GM12801 (cell line): ENCODE results near the gene DTL.

Experiments
- CTCF ChIP-seq: IDR thresholded peaks from one replicate; pipeline ENCODE4 v1.5.1; 2011; ENCODE audit warnings: control low read depth; ENCODE audit not compliant: insufficient read length; ENCODE audit errors: extremely low read depth

The DTL gene

DNA sequence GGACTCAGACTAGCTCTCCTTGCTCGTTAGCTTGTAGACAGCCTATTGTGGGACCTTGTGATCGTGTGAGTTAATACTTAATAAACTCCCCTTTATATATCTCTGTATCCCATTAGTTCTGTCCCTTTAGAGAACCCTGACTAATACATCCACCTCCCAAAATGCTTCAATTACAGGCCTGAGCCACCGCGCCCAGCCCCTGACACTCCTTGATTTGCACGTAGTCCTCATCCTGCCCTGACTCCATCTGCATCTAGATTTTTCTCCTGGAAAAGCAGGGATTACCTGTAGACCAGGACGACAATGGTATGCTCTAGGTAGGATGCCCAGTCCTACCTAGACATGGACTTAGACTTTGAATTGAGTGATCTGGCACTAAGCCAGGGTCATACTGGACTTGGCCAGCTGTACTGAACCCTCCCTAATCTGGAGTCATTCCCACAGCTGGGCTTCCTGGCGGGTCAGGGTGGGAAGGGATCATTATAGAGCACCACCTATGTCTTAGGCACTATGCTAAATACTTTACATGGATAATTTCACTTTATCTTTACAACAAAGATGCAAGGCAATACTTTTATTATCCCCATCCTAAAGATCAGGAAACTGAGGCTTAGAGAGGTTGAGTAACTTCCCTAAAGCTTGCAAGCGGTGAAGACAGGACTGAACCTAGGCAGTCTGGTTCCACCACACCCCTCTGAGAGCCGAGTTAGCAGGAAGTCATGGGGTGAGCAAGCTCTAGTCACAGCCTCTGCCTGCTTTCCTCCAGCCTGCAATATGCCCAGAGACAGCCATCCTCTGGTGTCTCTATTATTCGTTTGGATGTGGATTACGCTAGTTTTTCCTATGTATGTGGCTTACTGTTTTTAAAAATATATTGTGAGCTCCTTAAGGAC is 89.4 kb downstream of the DTL start:
- TF ChIP-seq CTCF = no peak

GRCh38 chr1:212125654-212126053 is 90.1 kb downstream of the DTL start:
- TF ChIP-seq CTCF = no peak

GRCh38 chr1:212127221-212127620 is 91.7 kb downstream of the DTL start:
- TF ChIP-seq CTCF = no peak

GRCh38 chr1:212129781-212130180 is 94.2 kb downstream of the DTL start:
- TF ChIP-seq CTCF = no peak

DNA sequence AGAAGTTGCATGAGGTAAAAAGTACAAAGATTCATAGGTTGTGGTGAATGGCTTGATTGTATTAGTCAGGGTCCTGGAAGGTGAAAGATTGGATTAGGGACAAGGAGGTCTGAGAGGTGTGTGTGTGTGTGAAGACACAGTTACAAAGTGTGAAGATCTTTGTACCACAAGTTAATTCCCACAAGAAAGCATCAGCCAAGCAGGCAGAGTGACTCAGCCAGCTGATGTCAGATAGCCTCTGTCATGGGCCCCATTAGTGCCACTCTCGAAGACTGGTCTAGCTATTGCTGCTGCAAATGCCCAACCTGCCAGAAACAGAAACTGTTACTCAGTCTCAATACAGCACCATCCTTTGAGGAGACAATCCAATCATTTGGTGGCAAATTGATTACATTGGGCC is 96.5 kb downstream of the DTL start:
- no peak for TF ChIP-seq CTCF

GRCh38 chr1:212133319-212133718 is 97.8 kb downstream of the DTL start:
- TF ChIP-seq CTCF = no peak

GRCh38 chr1:212135166-212135565 is 99.6 kb downstream of the DTL start:
- no peak for TF ChIP-seq CTCF

DNA sequence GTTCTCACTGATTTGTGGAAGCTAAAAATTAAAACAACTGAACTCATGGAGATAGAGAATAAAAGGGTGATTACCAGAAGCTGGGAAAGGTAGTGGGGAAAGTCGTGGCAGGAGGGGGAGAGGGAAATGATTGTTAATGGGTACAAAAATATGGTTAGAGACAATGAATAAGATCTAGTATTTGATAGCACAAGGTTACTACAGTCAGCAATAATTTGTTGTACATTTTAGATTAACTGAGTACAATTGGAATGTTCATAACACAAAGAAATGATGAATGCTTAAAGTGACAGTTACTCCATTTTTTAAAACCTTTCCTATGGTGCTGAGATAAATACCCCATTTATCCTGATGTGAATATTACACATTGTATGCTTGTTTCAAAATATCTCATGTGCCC is 102.3 kb downstream of the DTL start:
- TF ChIP-seq CTCF = no peak
